SU-DHL-6 (cell line): ENCODE results near the gene ZNF385D.

ENCODE experiments used
- H2AFZ ChIP-seq: fragments of 200-600 bp; sonication (generic); 2 replicates; pipeline ENCODE4 v1.6.1; 2014; ENCODE audit warnings: low read depth, mild to moderate bottlenecking, moderate library complexity, mixed read lengths, antibody characterized with exemption, low read length; ENCODE audit not compliant: severe bottlenecking
- H3F3A ChIP-seq: fragments of 200-600 bp; shearing (Covaris generic); 2 replicates; pipeline ENCODE4 v1.6.0; 2016; ENCODE audit warnings: antibody characterized with exemption, mild to moderate bottlenecking; ENCODE audit not compliant: insufficient read depth
- H3K27ac ChIP-seq: fragments of 200-600 bp; sonication (generic); 2 replicates; pipeline ENCODE4 v1.5.1; 2016; ENCODE audit warnings: low read depth, mild to moderate bottlenecking, low read length, moderate library complexity, mixed read lengths
- H3K27me3 ChIP-seq: fragments of 200-600 bp; sonication (generic), shearing (Covaris generic); 2 replicates; pipeline ENCODE4 v1.6.0; 2014; ENCODE audit warnings: mild to moderate bottlenecking, low read length
- H3K36me3 ChIP-seq: fragments of 200-600 bp; sonication (generic); 2 replicates; pipeline ENCODE4 v1.6.1; 2014; ENCODE audit warnings: mild to moderate bottlenecking, low read length, mixed read lengths
- H3K4me2 ChIP-seq: fragments of 300-600, 200-600 bp; shearing (Covaris generic), sonication (generic); 2 replicates; pipeline ENCODE4 v1.6.0; 2014; ENCODE audit warnings: low read length, low read depth, mild to moderate bottlenecking; ENCODE audit not compliant: poor library complexity, severe bottlenecking
- H3K4me3 ChIP-seq: fragments of 200-600 bp; sonication (generic); 2 replicates; pipeline ENCODE4 v1.5.1; 2014; ENCODE audit warnings: antibody characterized with exemption, low read length, mild to moderate bottlenecking, mixed read lengths; ENCODE audit not compliant: insufficient read depth, poor library complexity, severe bottlenecking
- H3K79me2 ChIP-seq: fragments of 200-600 bp; sonication (generic); 2 replicates; pipeline ENCODE4 v1.6.1; 2014; ENCODE audit warnings: mild to moderate bottlenecking, low read length, moderate library complexity; ENCODE audit not compliant: insufficient read depth
- H3K9ac ChIP-seq: fragments of 200-600 bp; sonication (generic); 2 replicates; pipeline ENCODE4 v1.7.0; 2014; ENCODE audit warnings: mild to moderate bottlenecking, low read length
- H3K9me2 ChIP-seq: fragments of 200-600 bp; sonication (generic); replicated peaks from 2 replicates; pipeline ENCODE4 v1.6.1; 2014; ENCODE audit warnings: low read length; ENCODE audit not compliant: insufficient read depth
- H3K9me3 ChIP-seq: fragments of 200-600 bp; sonication (generic); 2 replicates; pipeline ENCODE4 v1.6.1; 2014; ENCODE audit warnings: low read length, mixed read lengths; ENCODE audit not compliant: insufficient read depth
- H4K20me1 ChIP-seq: fragments of 200-600 bp; sonication (generic); 2 replicates; pipeline ENCODE4 v1.6.1; 2014; ENCODE audit warnings: low read depth, mild to moderate bottlenecking, antibody characterized with exemption, low read length, moderate library complexity, mixed read lengths
- CTCF ChIP-seq: fragments of 200-600 bp; sonication (generic); IDR thresholded peaks from one replicate; pipeline ENCODE4 v1.5.1; 2017; ENCODE audit warnings: antibody characterized with exemption, mild to moderate bottlenecking, low read length, moderate library complexity; ENCODE audit not compliant: insufficient read depth, poor library complexity, severe bottlenecking
- EZH2phosphoT487 ChIP-seq: fragments of 200-600 bp; sonication (generic), shearing (Covaris generic); conservative IDR thresholded peaks from 2 replicates; pipeline ENCODE4 v1.6.1; 2018; ENCODE audit warnings: mild to moderate bottlenecking, antibody characterized with exemption, low read length, moderate library complexity, mixed read lengths

Gene ZNF385D

GRCh38 chr3:21668012-21668411 lies 83.0 kb downstream of the ZNF385D start:
- Histone ChIP-seq H2AFZ (no peak overlapping the region), H3K4me2 (no peak overlapping the region), H3F3A (no peaks in the 10 kb centered on the region), H4K20me1 (no peaks in the 10 kb centered on the region), H3K9me3 (no peaks in the 10 kb centered on the region), H3K9ac (no peak overlapping the region), H3K27me3 (no peaks in the 10 kb centered on the region), H3K4me3 (no peak overlapping the region), H3K79me2 (no peaks in the 10 kb centered on the region), H3K36me3 (no peaks in the 10 kb centered on the region), H3K27ac (no peak overlapping the region), H3K9me2 (no peaks in the 10 kb centered on the region)
- TF ChIP-seq EZH2phosphoT487 (no peak), CTCF (no peak)

- Histone ChIP-seq H3K27me3 (no peaks in the 10 kb centered on the region), H3K79me2 (no peaks in the 10 kb centered on the region), H3K9me2 (no peaks in the 10 kb centered on the region), H2AFZ (no peak overlapping the region), H3K9me3 (no peaks in the 10 kb centered on the region), H3K4me2 (no peak overlapping the region), H4K20me1 (no peaks in the 10 kb centered on the region), H3K4me3 (no peak overlapping the region), H3F3A (no peaks in the 10 kb centered on the region), H3K27ac (no peak overlapping the region), H3K9ac (no peak overlapping the region), H3K36me3 (no peaks in the 10 kb centered on the region)
- TF ChIP-seq EZH2phosphoT487 (no peak), CTCF (no peak)
Measured at GRCh38 chr3:21665444-21666100, 85.4 kb downstream of the ZNF385D start.

GRCh38 chr3:21664996-21665395 lies 86.0 kb downstream of the ZNF385D start:
- Histone ChIP-seq H3K4me3 (no peak overlapping the region), H3K9ac (no peak overlapping the region), H3F3A (no peaks in the 10 kb centered on the region), H2AFZ (no peak overlapping the region), H3K79me2 (no peaks in the 10 kb centered on the region), H4K20me1 (no peaks in the 10 kb centered on the region), H3K27ac (no peak overlapping the region), H3K27me3 (no peaks in the 10 kb centered on the region), H3K9me3 (no peaks in the 10 kb centered on the region), H3K4me2 (no peak overlapping the region), H3K36me3 (no peaks in the 10 kb centered on the region), H3K9me2 (no peaks in the 10 kb centered on the region)
- TF ChIP-seq EZH2phosphoT487: no peak
- no peak for TF ChIP-seq CTCF
